LNCaP clone FGC (cell line): ENCODE measurements around the gene ENTREP1.
A peak's percentile ranks its signal among the peaks of the same experiment; 100 is the strongest.

Experiments
- DNase-seq: peaks from one replicate; pipeline ENCODE4 v3.0.0-alpha.2; 2011; ENCODE audit warnings: low read depth
- H3K4me3 ChIP-seq: 2 replicates; pipeline ENCODE4 v1.5.1; 2011; ENCODE audit warnings: mild to moderate bottlenecking, low read depth, low read length, control low read depth
- TF ChIP-seq, protein P1 (sequence below): IDR thresholded peaks from 2 replicates; pipeline ENCODE4 v1.5.1; 2012; ENCODE audit warnings: mild to moderate bottlenecking; ENCODE audit not compliant: control insufficient read depth, insufficient read depth; ENCODE audit errors: extremely low read depth

ENTREP1 gene

GRCh38 chr9:69377981-69378380 is 53.0 kb downstream of the ENTREP1 start:
- DNase-seq = no peak
- no peak overlapping the region for H3K4me3 ChIP-seq
- TF ChIP-seq, protein P1, sequence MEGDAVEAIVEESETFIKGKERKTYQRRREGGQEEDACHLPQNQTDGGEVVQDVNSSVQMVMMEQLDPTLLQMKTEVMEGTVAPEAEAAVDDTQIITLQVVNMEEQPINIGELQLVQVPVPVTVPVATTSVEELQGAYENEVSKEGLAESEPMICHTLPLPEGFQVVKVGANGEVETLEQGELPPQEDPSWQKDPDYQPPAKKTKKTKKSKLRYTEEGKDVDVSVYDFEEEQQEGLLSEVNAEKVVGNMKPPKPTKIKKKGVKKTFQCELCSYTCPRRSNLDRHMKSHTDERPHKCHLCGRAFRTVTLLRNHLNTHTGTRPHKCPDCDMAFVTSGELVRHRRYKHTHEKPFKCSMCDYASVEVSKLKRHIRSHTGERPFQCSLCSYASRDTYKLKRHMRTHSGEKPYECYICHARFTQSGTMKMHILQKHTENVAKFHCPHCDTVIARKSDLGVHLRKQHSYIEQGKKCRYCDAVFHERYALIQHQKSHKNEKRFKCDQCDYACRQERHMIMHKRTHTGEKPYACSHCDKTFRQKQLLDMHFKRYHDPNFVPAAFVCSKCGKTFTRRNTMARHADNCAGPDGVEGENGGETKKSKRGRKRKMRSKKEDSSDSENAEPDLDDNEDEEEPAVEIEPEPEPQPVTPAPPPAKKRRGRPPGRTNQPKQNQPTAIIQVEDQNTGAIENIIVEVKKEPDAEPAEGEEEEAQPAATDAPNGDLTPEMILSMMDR = no peak

DNA sequence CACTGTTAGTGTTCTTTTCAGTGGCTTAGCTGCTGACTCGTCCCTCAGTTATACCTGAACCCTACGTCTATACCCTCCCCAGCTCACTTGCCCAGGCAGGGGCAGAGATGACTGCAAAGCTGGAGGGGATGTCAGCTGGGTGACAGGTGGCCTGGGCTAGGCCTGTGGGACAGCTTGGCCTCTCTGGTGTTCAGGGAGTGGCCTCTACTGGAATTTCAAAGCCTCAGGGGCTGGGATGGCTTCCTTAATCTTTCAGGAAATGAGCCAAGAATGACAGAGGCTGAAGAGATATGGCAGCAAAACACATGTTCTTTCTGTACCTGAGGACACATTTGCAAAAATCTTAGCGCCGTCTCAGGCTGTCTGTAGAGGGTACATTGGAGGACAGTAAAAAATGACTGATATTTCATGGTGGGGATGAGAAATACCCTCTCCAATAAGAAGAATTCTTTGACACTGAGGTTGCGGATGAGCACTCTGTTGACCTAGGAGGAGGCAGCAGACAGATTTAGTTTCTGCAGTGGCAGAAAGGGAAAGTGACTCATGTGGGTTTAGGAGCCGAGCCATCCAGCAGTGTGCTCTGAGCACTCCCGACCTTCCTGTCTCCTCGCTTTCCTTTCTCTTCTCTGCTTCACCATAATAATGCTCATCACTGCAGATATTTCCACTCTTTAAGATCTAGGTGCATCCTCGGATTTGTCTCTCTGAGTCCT is 54.4 kb downstream of the ENTREP1 start:
- TF ChIP-seq, protein P1 = no peak
- no peak for DNase-seq
- no peak overlapping the region for H3K4me3 ChIP-seq

DNA sequence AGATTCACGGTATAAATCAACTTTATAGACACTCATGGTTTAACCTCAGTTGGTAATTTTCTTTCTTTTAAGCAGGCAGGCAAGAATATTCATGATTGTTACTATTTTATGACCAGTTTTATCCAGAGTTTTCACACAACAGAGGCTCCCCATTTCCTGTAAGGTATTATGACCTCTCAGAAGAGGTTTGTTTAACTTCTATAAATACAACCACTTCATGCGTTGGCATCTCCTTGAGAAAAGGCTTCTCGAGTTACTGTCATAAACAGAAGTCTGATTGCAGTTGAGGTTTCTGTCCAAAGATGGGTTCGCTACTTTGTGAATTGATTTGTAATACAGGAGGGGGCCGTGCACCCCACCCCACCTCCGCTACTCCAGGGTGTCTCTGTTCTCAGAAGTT is 55.3 kb downstream of the ENTREP1 start:
- no peak overlapping the region for H3K4me3 ChIP-seq
- TF ChIP-seq, protein P1 = no peak
- no peak for DNase-seq

- no peak overlapping the region for H3K4me3 ChIP-seq
- TF ChIP-seq, protein P1 = no peak
- DNase-seq = no peak
Observed at GRCh38 chr9:69380811-69381210, 55.8 kb downstream of the ENTREP1 start.

DNA sequence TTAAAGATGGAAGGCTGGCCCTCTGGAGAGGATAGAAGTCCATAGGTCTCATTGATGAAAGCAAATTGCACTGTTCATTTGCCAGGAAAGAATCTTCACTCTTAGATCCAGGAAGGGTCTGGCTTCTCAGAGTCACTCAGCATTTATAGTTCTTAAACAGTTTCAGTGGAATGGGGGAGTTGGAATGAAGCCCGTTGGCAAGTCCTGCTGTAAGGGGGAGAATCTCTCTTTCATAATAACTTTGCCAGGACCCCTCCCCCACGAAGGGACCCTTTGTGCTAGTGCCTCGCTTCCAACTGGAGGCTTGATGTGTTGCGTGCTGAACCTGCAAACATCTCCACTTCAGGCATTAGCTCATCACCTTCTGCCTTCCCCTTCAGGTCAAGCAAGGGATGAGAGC is 57.1 kb downstream of the ENTREP1 start:
- TF ChIP-seq, protein P1 = no peak
- H3K4me3 ChIP-seq = no peak overlapping the region
- no peak for DNase-seq

- peak; percentile 75 for DNase-seq
- no peak overlapping the region for H3K4me3 ChIP-seq
- TF ChIP-seq, protein P1 = no peak
Observed at GRCh38 chr9:69385581-69386033, 60.6 kb downstream of the ENTREP1 start.

DNA sequence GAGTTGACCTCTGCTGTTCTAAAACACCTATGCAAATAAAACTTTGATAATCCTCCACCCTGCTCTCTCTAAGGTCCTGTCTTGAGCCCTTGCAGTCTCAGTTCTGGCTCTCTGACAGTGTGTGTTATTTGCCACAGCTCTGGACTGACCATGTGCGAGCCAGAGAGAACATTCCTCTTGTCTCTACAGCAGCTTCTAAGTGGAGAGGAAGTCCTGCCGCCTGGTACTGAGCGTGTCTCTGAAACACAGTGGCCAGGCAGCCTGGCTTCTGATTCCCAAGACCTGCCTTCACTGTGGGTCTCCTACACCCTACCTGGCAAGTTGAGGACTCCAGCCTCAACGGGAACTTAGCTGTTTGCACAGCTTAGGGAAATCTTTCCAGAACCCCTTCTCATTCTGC is 61.6 kb downstream of the ENTREP1 start:
- DNase-seq = no peak
- no peak overlapping the region for H3K4me3 ChIP-seq
- TF ChIP-seq, protein P1 = no peak
